ENCODE data around the gene RELCH.
A peak's percentile ranks its signal among the peaks of the same experiment; 100 is the strongest.
"Not testable (repeated sequence)": the region's sequence is repeated elsewhere in the genome, so short reads cannot be mapped to it uniquely, and the experiment has no call there.

Gene RELCH

DNA sequence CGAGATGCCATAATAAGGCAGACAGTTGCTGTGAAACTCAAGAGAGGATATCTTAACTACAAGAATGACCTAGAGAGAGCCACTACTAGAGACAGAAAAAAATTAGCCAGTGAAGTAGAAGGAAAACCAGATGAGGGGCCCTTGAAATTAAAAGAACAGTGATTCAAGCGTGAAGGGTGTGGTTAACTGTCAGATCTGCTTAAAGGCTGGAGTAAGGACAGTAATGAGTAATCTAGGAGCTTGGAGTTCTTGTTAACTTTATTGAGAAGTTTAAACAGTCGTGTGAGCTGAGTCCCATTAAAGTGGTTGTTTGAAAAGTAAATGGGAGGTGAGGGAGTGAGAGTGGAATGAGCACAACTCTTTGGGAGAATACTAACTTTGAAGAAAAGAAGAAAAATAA, 21.5 kb upstream of the RELCH start:
- Histone ChIP-seq H3K4me1 (ENCODE audit: control insufficient read depth, insufficient read depth, low read length) (peaks cover 4% of the 10 kb centered on the region), H3K36me3 (ENCODE audit: control insufficient read depth, insufficient read depth, low read length, severe bottlenecking) (no peaks in the 10 kb centered on the region), H3K9me3 (ENCODE audit: control insufficient read depth, low read length) (no peaks in the 10 kb centered on the region), H3K4me3 (ENCODE audit: low read length) (no peak overlapping the region), H3K9ac (ENCODE audit: low read length) (no peak overlapping the region), H3K27me3 (replicated peaks; ENCODE audit: control insufficient read depth, insufficient read depth, low read length) (no peaks in the 10 kb centered on the region)
- DNase-seq (ENCODE audit: low read depth) = no peak

DNA sequence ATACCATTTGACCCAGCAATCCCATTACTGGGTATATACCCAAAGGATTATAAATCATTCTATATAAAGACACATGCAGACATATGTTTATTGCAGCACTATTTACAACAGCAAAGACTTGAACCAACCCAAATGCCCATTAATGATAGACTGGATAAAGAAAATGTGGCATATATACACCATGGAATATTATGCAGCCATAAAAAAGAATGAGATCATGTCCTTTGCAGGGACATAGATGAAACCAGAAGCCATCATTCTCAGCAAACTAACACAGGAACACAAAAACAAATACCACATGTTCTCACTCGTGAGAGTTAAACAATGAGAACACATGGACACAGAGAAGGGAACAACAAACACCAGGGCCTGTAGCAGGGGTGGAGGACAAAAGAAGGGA, 20.5 kb upstream of the RELCH start:
- not testable (repeated sequence) for H3K4me1 ChIP-seq (ENCODE audit: control insufficient read depth, insufficient read depth, low read length); H3K4me3 ChIP-seq (ENCODE audit: low read length); H3K36me3 ChIP-seq (ENCODE audit: control insufficient read depth, insufficient read depth, low read length, severe bottlenecking); H3K9ac ChIP-seq (ENCODE audit: low read length); DNase-seq (ENCODE audit: low read depth); H3K9me3 ChIP-seq (ENCODE audit: control insufficient read depth, low read length); H3K27me3 ChIP-seq (replicated peaks; ENCODE audit: control insufficient read depth, insufficient read depth, low read length)

DNA sequence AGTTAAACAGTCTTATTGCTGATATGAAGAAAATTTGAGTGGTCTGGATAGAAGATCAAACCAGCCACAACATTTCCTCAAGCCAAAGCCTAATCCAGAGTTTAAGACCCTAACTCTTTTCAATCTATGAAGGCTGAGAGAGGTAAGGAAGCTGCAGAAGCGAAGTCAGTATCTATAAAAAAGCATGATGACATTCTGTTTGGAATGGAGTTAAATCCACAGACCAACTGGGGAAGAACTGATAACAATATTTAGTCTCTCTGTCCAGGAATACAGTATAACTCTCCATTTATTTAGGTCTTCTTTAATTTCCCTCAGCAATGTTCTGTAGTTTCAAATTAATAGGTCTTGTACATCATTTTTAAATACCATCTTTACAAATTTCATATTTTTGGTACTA, 16.2 kb upstream of the RELCH start:
- Histone ChIP-seq H3K36me3 (ENCODE audit: control insufficient read depth, insufficient read depth, low read length, severe bottlenecking) (no peaks in the 10 kb centered on the region), H3K27me3 (replicated peaks; ENCODE audit: control insufficient read depth, insufficient read depth, low read length) (no peaks in the 10 kb centered on the region), H3K4me3 (ENCODE audit: low read length) (no peak overlapping the region), H3K4me1 (ENCODE audit: control insufficient read depth, insufficient read depth, low read length) (peaks cover 4% of the 10 kb centered on the region), H3K9me3 (ENCODE audit: control insufficient read depth, low read length) (no peaks in the 10 kb centered on the region), H3K9ac (ENCODE audit: low read length) (no peak overlapping the region)
- DNase-seq (ENCODE audit: low read depth) = no peak

DNA sequence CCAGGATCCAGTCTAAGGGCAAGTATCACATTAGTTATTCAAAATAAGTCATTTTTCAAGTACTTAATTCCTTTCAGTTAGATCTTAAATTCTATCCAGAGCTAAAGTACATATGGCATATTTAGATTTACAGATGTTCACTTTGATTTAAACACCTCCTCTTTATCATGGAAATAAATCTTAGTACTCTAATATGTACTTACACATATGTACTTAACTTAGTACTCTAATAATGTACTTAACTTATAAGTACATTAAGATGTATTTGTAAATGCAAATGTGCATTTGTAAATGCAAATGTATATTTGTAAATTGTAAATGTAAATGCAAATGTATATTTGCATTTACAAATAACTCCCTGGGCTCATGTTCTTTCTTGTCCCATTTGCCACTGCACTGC, 14.8 kb upstream of the RELCH start:
- Histone ChIP-seq H3K9ac (ENCODE audit: low read length) (no peak overlapping the region), H3K9me3 (ENCODE audit: control insufficient read depth, low read length) (no peaks in the 10 kb centered on the region), H3K36me3 (ENCODE audit: control insufficient read depth, insufficient read depth, low read length, severe bottlenecking) (no peaks in the 10 kb centered on the region), H3K4me3 (ENCODE audit: low read length) (no peak overlapping the region), H3K27me3 (replicated peaks; ENCODE audit: control insufficient read depth, insufficient read depth, low read length) (no peaks in the 10 kb centered on the region), H3K4me1 (ENCODE audit: control insufficient read depth, insufficient read depth, low read length) (peaks cover 4% of the 10 kb centered on the region)
- DNase-seq (ENCODE audit: low read depth) = no peak

DNA sequence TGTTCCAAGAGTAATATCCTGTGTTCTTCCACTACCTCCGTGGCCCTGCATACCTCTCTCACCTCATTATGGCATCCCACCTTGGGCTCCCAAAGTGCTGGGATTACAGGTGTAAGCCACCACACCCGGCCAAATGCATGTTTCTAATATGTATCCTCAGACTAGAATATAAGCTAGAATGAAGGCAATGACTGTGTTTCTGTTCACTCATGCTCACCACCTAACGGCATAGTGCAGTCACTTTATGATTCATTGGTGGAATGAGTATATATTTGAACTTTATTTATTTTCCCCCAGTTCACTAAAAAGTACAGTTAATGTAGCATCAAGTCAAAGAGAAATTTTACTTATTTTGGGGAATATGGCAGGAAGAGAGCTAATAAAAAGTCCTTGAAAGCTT, 11.5 kb upstream of the RELCH start:
- Histone ChIP-seq H3K36me3 (ENCODE audit: control insufficient read depth, insufficient read depth, low read length, severe bottlenecking) (no peaks in the 10 kb centered on the region), H3K4me3 (ENCODE audit: low read length) (no peak overlapping the region), H3K9ac (ENCODE audit: low read length) (no peak overlapping the region), H3K27me3 (replicated peaks; ENCODE audit: control insufficient read depth, insufficient read depth, low read length) (no peaks in the 10 kb centered on the region), H3K4me1 (ENCODE audit: control insufficient read depth, insufficient read depth, low read length) (no peaks in the 10 kb centered on the region), H3K9me3 (ENCODE audit: control insufficient read depth, low read length) (no peaks in the 10 kb centered on the region)
- no peak for DNase-seq (ENCODE audit: low read depth)

DNA sequence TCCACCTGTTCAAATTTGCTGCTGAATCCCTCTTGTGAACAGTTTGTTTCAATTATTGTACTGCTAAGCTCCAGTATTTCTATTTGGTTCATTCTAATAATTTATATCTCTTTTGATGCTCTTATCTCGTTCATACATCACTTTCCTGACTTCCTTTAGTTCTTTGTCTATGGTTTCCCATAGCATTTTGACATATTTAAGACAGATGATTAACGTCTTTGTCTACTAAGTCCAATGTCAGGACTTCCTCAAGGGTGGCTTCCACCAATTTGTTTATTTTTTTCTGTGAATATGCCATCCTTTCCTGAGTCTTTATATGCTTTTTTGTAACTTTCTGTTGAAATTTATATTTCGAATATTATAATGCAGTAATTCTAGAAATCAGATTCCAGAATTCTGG, 9.8 kb upstream of the RELCH start:
- no peaks in the 10 kb centered on the region for H3K36me3 ChIP-seq (ENCODE audit: control insufficient read depth, insufficient read depth, low read length, severe bottlenecking)
- H3K9me3 ChIP-seq (ENCODE audit: control insufficient read depth, low read length) = no peaks in the 10 kb centered on the region
- no peak overlapping the region for H3K4me3 ChIP-seq (ENCODE audit: low read length)
- no peaks in the 10 kb centered on the region for H3K4me1 ChIP-seq (ENCODE audit: control insufficient read depth, insufficient read depth, low read length)
- no peaks in the 10 kb centered on the region for H3K27me3 ChIP-seq (replicated peaks; ENCODE audit: control insufficient read depth, insufficient read depth, low read length)
- no peak for DNase-seq (ENCODE audit: low read depth)
- no peak overlapping the region for H3K9ac ChIP-seq (ENCODE audit: low read length)

DNA sequence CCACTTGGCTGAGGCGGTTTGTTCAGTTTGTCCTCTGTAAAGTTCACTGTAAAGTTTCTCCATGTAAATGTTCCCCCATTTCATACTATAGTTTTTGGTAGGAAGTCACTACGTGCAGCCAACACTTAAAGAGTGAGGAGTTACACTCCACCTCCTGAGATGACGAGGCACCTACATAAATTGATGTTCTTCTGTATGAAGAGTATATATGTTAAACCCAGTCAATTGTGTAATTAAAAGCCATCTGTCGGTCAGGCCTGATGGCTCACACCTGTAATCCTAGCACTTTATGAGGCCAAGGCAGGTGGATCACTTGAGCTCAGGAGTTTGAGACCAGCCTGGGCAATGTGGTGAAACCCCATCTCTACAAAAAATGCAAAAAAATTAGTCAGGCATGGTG, 7.8 kb upstream of the RELCH start:
- Histone ChIP-seq H3K4me1 (ENCODE audit: control insufficient read depth, insufficient read depth, low read length) (no peaks in the 10 kb centered on the region), H3K4me3 (ENCODE audit: low read length) (no peak overlapping the region), H3K9ac (ENCODE audit: low read length) (no peak overlapping the region), H3K9me3 (ENCODE audit: control insufficient read depth, low read length) (no peaks in the 10 kb centered on the region), H3K27me3 (replicated peaks; ENCODE audit: control insufficient read depth, insufficient read depth, low read length) (no peaks in the 10 kb centered on the region), H3K36me3 (ENCODE audit: control insufficient read depth, insufficient read depth, low read length, severe bottlenecking) (no peaks in the 10 kb centered on the region)
- DNase-seq (ENCODE audit: low read depth) = no peak

DNA sequence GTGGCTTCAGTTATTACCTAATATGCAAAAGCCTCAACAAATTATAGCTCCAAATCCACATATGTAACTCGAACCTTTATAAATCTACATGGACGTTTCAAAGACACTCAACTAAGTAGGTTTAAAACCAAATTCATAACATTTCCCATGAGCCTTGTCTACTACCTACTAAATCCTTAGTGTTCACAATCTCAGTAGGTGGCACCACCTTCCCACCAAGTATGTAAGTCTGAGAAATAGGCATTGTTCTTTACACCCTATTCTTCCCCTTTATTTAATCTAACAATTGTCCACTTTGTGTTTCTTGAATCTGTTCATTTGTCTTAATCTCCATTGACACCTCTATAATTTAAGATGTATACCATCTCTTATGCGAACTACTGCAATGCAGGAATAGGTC, 4.8 kb upstream of the RELCH start:
- Histone ChIP-seq H3K4me1 (ENCODE audit: control insufficient read depth, insufficient read depth, low read length) (no peaks in the 10 kb centered on the region), H3K9ac (ENCODE audit: low read length) (no peak overlapping the region), H3K36me3 (ENCODE audit: control insufficient read depth, insufficient read depth, low read length, severe bottlenecking) (no peaks in the 10 kb centered on the region), H3K9me3 (ENCODE audit: control insufficient read depth, low read length) (no peaks in the 10 kb centered on the region), H3K4me3 (ENCODE audit: low read length) (no peak overlapping the region), H3K27me3 (replicated peaks; ENCODE audit: control insufficient read depth, insufficient read depth, low read length) (no peaks in the 10 kb centered on the region)
- no peak for DNase-seq (ENCODE audit: low read depth)

DNA sequence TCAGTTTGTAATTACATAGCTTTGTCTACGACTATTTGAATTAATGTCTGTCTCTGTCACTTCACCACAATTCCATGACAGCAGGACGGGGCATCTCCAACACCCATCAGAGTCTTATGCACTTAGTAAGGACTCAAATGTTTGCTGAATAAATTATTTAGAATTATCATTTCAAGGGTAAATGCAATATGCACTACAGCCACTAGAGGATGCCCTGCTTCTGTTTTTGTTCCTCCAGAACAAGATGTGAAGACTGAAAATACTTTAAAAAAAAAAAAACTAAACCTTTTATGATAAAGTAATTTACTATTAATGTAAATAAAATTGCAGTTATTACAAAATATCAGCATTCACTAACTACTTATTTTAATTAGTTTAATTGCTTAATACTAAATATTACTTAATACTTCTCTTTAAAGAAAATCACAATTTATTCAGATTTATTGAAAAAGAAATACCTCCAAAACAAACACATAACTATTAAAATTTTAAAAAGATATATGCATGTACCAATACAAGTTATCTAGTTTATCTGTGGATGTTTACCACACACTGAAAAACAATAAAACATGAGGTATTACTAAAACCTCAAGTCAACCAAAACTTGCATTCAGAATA, 3.4 kb upstream of the RELCH start:
- Histone ChIP-seq H3K4me1 (ENCODE audit: control insufficient read depth, insufficient read depth, low read length) (peaks cover 5% of the 10 kb centered on the region), H3K36me3 (ENCODE audit: control insufficient read depth, insufficient read depth, low read length, severe bottlenecking) (no peaks in the 10 kb centered on the region), H3K9me3 (ENCODE audit: control insufficient read depth, low read length) (no peaks in the 10 kb centered on the region), H3K4me3 (ENCODE audit: low read length) (no peak overlapping the region), H3K9ac (ENCODE audit: low read length) (no peak overlapping the region), H3K27me3 (replicated peaks; ENCODE audit: control insufficient read depth, insufficient read depth, low read length) (no peaks in the 10 kb centered on the region)
- DNase-seq (ENCODE audit: low read depth) = peak; percentile 88

DNA sequence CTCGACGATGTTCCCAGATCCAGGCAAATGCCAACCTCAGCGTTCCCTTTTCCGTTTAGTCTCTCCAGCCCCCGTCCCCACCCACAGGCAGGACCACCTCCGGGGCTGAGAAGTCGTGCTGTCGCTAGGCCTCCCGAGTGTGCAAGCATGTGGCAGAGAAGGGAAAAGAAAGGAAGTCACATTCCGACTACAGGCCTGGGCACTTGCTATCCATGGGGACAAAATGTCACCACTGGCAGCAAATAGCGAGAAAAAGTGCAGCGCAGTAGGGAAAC, 619 bp upstream of the RELCH start:
- Histone ChIP-seq H3K27me3 (replicated peaks; ENCODE audit: control insufficient read depth, insufficient read depth, low read length) (no peaks in the 10 kb centered on the region), H3K9me3 (ENCODE audit: control insufficient read depth, low read length) (no peaks in the 10 kb centered on the region), H3K4me1 (ENCODE audit: control insufficient read depth, insufficient read depth, low read length) (peaks cover 21% of the 10 kb centered on the region), H3K9ac (ENCODE audit: low read length) (peak overlapping the region; percentile 92), H3K36me3 (ENCODE audit: control insufficient read depth, insufficient read depth, low read length, severe bottlenecking) (no peaks in the 10 kb centered on the region), H3K4me3 (ENCODE audit: low read length) (peak overlapping the region; percentile 98)
- DNase-seq (ENCODE audit: low read depth) = no peak

DNA sequence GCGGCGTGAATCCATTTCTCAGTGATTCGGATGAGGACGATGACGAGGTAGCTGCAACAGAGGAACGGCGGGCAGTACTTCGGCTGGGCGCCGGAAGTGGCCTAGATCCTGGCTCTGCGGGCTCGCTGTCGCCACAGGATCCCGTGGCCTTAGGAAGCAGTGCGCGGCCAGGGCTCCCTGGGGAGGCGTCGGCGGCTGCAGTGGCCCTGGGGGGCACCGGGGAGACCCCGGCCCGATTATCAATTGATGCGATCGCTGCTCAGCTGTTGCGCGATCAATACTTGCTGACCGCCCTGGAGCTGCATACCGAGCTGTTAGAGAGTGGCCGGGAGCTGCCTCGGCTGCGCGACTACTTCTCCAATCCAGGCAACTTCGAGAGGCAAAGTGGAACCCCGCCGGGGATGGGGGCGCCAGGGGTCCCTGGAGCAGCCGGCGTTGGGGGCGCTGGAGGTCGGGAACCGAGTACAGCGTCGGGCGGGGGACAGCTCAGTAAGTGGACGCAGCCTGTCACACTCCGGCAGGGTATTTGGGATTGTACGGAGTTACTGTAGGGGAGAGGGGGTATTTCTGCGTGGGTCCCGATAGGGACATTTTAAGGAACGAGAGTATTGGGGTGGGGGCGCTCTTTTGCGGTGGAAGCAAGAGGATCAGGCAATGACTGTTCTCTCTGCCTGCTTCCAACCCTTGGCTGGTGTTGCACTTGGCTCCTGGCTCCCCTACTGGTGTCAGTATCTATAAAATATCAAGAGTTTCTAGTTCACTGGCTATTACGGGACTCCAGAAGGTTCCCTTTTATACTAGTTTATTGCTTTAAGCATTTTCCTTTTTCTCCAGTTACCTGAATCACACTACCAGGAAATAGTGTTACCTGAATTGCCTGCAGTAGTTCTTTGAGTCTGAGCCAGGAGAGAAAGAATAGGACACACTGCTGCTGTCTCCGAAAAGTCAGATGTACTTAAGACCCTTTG, 772 bp downstream of the RELCH start:
- Histone ChIP-seq H3K36me3 (ENCODE audit: control insufficient read depth, insufficient read depth, low read length, severe bottlenecking) (no peaks in the 10 kb centered on the region), H3K9ac (ENCODE audit: low read length) (peak overlapping the region; percentile 93), H3K9me3 (ENCODE audit: control insufficient read depth, low read length) (no peaks in the 10 kb centered on the region), H3K4me1 (ENCODE audit: control insufficient read depth, insufficient read depth, low read length) (peaks cover 21% of the 10 kb centered on the region), H3K4me3 (ENCODE audit: low read length) (peak overlapping the region; percentile 98), H3K27me3 (replicated peaks; ENCODE audit: control insufficient read depth, insufficient read depth, low read length) (no peaks in the 10 kb centered on the region)
- DNase-seq (ENCODE audit: low read depth) = peak; percentile 64

Data from adipocyte (in vitro differentiated cells).